ENCODE measurements around the gene FASN. TPM values are rescaled to one million over a fixed set of nuclear protein-coding genes. Genes with fewer than 3 reads are reported as not detected.

FASN gene
- total and polyA plus RNA-seq, 2 donors (not counting 3 experiments of a cell fraction or from before 2014, with no cell fraction given): 101 to 360 TPM

- peaks cover 2% of the 10 kb centered on the region for H3K79me2 ChIP-seq (ENCODE audit: control insufficient read depth, insufficient read depth, low read length)
- BruUV-seq (replicated peaks): no TSS peak
- H3K36me3 ChIP-seq (ENCODE audit: control insufficient read depth in 2 of 2, extremely low read depth in 1 of 2, insufficient read depth in 2 of 2, low read length in 2 of 2): no peaks in the 10 kb centered on the region
- ChIA-PET POLR2A (no interaction called here), CTCF (interaction anchor here (0.9 kb wide), 1 partner anchor 21 kb away, joined by 3 read pairs; no protein-coding TSS in a partner anchor)
- no peaks in the 10 kb centered on the region for H3K9me1 ChIP-seq (replicated peaks; ENCODE audit: control insufficient read depth, extremely low read depth, insufficient read depth, low read length)
- no peak overlapping the region for H3K27ac ChIP-seq (ENCODE audit: insufficient read depth, low read depth, low read length)
- FAIRE-seq: no peak
- H3K4me1 ChIP-seq (ENCODE audit: control insufficient read depth, extremely low read depth, insufficient read depth, low read length): peaks cover 6% of the 10 kb centered on the region
- H3K4me2 ChIP-seq (ENCODE audit: insufficient read depth, low read length): no peak overlapping the region
- H3K9ac ChIP-seq (replicated peaks; ENCODE audit: extremely low read depth, insufficient read depth, low read length): no peak overlapping the region
- no peaks in the 10 kb centered on the region for H4K20me1 ChIP-seq (replicated peaks; ENCODE audit: control insufficient read depth, extremely low read depth, insufficient read depth, low read length)
- dilution Hi-C loops (cut with MboI; ENCODE audit: extremely low pct_ligation_motif_present, low sequenced_read_pairs): no loop called here
- H3K9me3 ChIP-seq (replicated peaks; ENCODE audit: control insufficient read depth, insufficient read depth, low read length): no peaks in the 10 kb centered on the region
- H3K4me3 ChIP-seq (replicated peaks in 1 of 3; ENCODE audit: insufficient read depth in 1 of 3, low read depth in 1 of 3, low read length in 3 of 3): no peak overlapping the region
- H3K27me3 ChIP-seq (ENCODE audit: control insufficient read depth in 2 of 2, insufficient read depth in 2 of 2, low read length in 2 of 2): no peaks in the 10 kb centered on the region
- intact Hi-C loops (cut with micrococcal nuclease): no loop called here
- H2AFZ ChIP-seq (ENCODE audit: low read depth, low read length): no peak overlapping the region
- DNase-seq (ENCODE audit: low read depth, low spot score): no peak
- TF ChIP-seq FOS (IDR thresholded peaks at IDR 0.05; ENCODE audit: borderline replicate concordance, insufficient read depth, low read length) (no peak), GATA2 (IDR thresholded peaks at IDR 0.05; ENCODE audit: insufficient read depth, insufficient read length, low read depth, low read length) (no peak), MAX (IDR thresholded peaks at IDR 0.05; ENCODE audit: insufficient read depth, insufficient read length) (no peak), EZH2 (IDR thresholded peaks at IDR 0.05; ENCODE audit: borderline replicate concordance, low read depth, low read length, severe bottlenecking) (no peak), MYC (IDR thresholded peaks at IDR 0.05; ENCODE audit: low read depth, low read length) (no peak), POLR2AphosphoS5 (IDR thresholded peaks at IDR 0.05; ENCODE audit: insufficient read depth, low read depth, low read length) (no peak), JUN (IDR thresholded peaks at IDR 0.05; ENCODE audit: borderline replicate concordance, insufficient read depth, insufficient read length, low read depth) (no peak), POLR2A (IDR thresholded peaks at IDR 0.05; ENCODE audit: low read depth, low read length) (no peak)
- TF ChIP-seq, protein P1, sequence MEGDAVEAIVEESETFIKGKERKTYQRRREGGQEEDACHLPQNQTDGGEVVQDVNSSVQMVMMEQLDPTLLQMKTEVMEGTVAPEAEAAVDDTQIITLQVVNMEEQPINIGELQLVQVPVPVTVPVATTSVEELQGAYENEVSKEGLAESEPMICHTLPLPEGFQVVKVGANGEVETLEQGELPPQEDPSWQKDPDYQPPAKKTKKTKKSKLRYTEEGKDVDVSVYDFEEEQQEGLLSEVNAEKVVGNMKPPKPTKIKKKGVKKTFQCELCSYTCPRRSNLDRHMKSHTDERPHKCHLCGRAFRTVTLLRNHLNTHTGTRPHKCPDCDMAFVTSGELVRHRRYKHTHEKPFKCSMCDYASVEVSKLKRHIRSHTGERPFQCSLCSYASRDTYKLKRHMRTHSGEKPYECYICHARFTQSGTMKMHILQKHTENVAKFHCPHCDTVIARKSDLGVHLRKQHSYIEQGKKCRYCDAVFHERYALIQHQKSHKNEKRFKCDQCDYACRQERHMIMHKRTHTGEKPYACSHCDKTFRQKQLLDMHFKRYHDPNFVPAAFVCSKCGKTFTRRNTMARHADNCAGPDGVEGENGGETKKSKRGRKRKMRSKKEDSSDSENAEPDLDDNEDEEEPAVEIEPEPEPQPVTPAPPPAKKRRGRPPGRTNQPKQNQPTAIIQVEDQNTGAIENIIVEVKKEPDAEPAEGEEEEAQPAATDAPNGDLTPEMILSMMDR (IDR thresholded peaks at IDR 0.05; ENCODE audit: extremely low read depth in 1 of 2, insufficient read depth in 1 of 2, low read depth in 1 of 2, low read length in 2 of 2): no peak
Observed at GRCh38 chr17:82041144-82041814, 56.8 kb downstream of the FASN start.
